H9 (cell line): ENCODE results near the gene ST8SIA2. TPM values are rescaled to one million over a fixed set of nuclear protein-coding genes. Genes with fewer than 3 reads are reported as not detected.

ENCODE experiments used
- DNase-seq: peaks from one replicate; pipeline ENCODE4 v3.0.0-alpha.2; 2017
- H2AFZ ChIP-seq: one replicate; pipeline ENCODE4 v1.6.1; 2013; ENCODE audit warnings: mild to moderate bottlenecking, low read length, control low read depth, moderate library complexity
- H2AK5ac ChIP-seq: 2 replicates; pipeline ENCODE4 v1.6.1; 2013; ENCODE audit warnings: low read length, control low read depth, mixed read lengths; ENCODE audit not compliant: insufficient read length
- H2BK120ac ChIP-seq: one replicate; pipeline ENCODE4 v1.6.1; 2013; ENCODE audit warnings: low read depth, mild to moderate bottlenecking, low read length, control low read depth, inconsistent platforms; ENCODE audit not compliant: poor library complexity, severe bottlenecking
- H2BK12ac ChIP-seq: 2 replicates; pipeline ENCODE4 v1.6.1; 2013; ENCODE audit warnings: low read length, control low read depth, mixed read lengths, low read depth; ENCODE audit not compliant: insufficient read length
- H2BK15ac ChIP-seq: 2 replicates; pipeline ENCODE4 v1.6.1; 2013; ENCODE audit warnings: low read depth, low read length, control low read depth
- H2BK20ac ChIP-seq: one replicate; pipeline ENCODE4 v1.6.1; 2013; ENCODE audit warnings: low read depth, mild to moderate bottlenecking, low read length, control low read depth, inconsistent platforms; ENCODE audit not compliant: poor library complexity, severe bottlenecking
- H2BK5ac ChIP-seq: 2 replicates; pipeline ENCODE4 v1.6.1; 2013; ENCODE audit warnings: low read length, control low read depth, mixed read lengths; ENCODE audit not compliant: insufficient read length
- H3K14ac ChIP-seq: 2 replicates; pipeline ENCODE4 v1.6.1; 2013; ENCODE audit warnings: low read length, control low read depth; ENCODE audit not compliant: insufficient read depth
- H3K18ac ChIP-seq: 2 replicates; pipeline ENCODE4 v1.6.1; 2013; ENCODE audit warnings: low read depth, mild to moderate bottlenecking, mixed read lengths, low read length, control low read depth; ENCODE audit not compliant: insufficient read length
- H3K23ac ChIP-seq: 2 replicates; pipeline ENCODE4 v1.6.1; 2013; ENCODE audit warnings: low read length, control low read depth, mixed read lengths, low read depth; ENCODE audit not compliant: insufficient read length
- H3K23me2 ChIP-seq: 2 replicates; pipeline ENCODE4 v1.6.1; 2013; ENCODE audit warnings: low read depth, mild to moderate bottlenecking, mixed read lengths, low read length, control low read depth; ENCODE audit not compliant: insufficient read length, poor library complexity, severe bottlenecking
- H3K27ac ChIP-seq: 2 replicates; pipeline ENCODE4 v1.5.1; 2013; ENCODE audit warnings: low read length, control low read depth, mixed read lengths, low read depth; ENCODE audit not compliant: insufficient read length
- H3K27me3 ChIP-seq: 2 replicates; pipeline ENCODE4 v1.6.1; 2013; ENCODE audit warnings: low read length, control low read depth, inconsistent platforms; ENCODE audit not compliant: insufficient read depth
- H3K4ac ChIP-seq: 2 replicates; pipeline ENCODE4 v1.6.1; 2013; ENCODE audit warnings: low read depth, mild to moderate bottlenecking, control low read depth, inconsistent platforms, low read length, moderate library complexity
- H3K4me1 ChIP-seq: 2 replicates; pipeline ENCODE4 v1.6.1; 2013; ENCODE audit warnings: low read length, control low read depth, inconsistent platforms; ENCODE audit not compliant: insufficient read depth
- H3K4me2 ChIP-seq: 2 replicates; pipeline ENCODE4 v1.6.1; 2013; ENCODE audit warnings: low read length, control low read depth, mixed read lengths; ENCODE audit not compliant: insufficient read length, insufficient read depth
- H3K56ac ChIP-seq: 2 replicates; pipeline ENCODE4 v1.6.1; 2013; ENCODE audit warnings: low read depth, mild to moderate bottlenecking, mixed read lengths, low read length, control low read depth; ENCODE audit not compliant: insufficient read length
- H3K79me1 ChIP-seq: 2 replicates; pipeline ENCODE4 v1.6.1; 2013; ENCODE audit warnings: low read depth, mild to moderate bottlenecking, moderate library complexity, low read length, control low read depth, inconsistent platforms; ENCODE audit not compliant: insufficient read depth, poor library complexity, severe bottlenecking
- H3K79me2 ChIP-seq: 2 replicates; pipeline ENCODE4 v1.6.1; 2013; ENCODE audit warnings: low read length, control low read depth, inconsistent platforms; ENCODE audit not compliant: insufficient read depth
- H3K9ac ChIP-seq: 2 replicates; pipeline ENCODE4 v1.6.1; 2013; ENCODE audit warnings: low read length, control low read depth, mixed read lengths; ENCODE audit not compliant: insufficient read length; ENCODE audit errors: extremely low read depth
- H3K9me3 ChIP-seq: one replicate; pipeline ENCODE4 v1.6.1; 2013; ENCODE audit warnings: low read depth, low read length, inconsistent platforms; ENCODE audit not compliant: control insufficient read depth
- H3T11ph ChIP-seq: one replicate; pipeline ENCODE4 v1.6.1; 2013; ENCODE audit warnings: mild to moderate bottlenecking, low read length, control low read depth, inconsistent platforms
- H4K20me1 ChIP-seq: one replicate; pipeline ENCODE4 v1.6.1; 2013; ENCODE audit not compliant: control insufficient read depth, insufficient read length, insufficient read depth
- H4K5ac ChIP-seq: 2 replicates; pipeline ENCODE4 v1.6.1; 2013; ENCODE audit warnings: low read depth, mild to moderate bottlenecking, mixed read lengths, low read length, control low read depth; ENCODE audit not compliant: insufficient read length
- H4K8ac ChIP-seq: replicated peaks from 2 replicates; pipeline ENCODE4 v1.6.1; 2013; ENCODE audit warnings: low read length, control low read depth, mixed read lengths, low read depth; ENCODE audit not compliant: insufficient read length
- H4K91ac ChIP-seq: 2 replicates; pipeline ENCODE4 v1.6.1; 2013; ENCODE audit warnings: low read depth, mild to moderate bottlenecking, moderate library complexity, mixed read lengths, low read length, control low read depth; ENCODE audit not compliant: insufficient read length
- H3K27ac Mint-ChIP-seq, 3 experiments: 2 replicates in 2 of 3; 3 replicates in 1 of 3; pipeline ENCODE4 v1.8.0; 2020 to 2021; ENCODE audit warnings: mixed read lengths in 3 of 3, mild to moderate bottlenecking in 1 of 3, moderate library complexity in 1 of 3
- H3K27me3 Mint-ChIP-seq: 2 replicates; pipeline ENCODE4 v1.8.0; 2021; ENCODE audit warnings: low read depth, mild to moderate bottlenecking, moderate library complexity, mixed read lengths
- H3K36me3 Mint-ChIP-seq, 3 experiments: 2 replicates in 2 of 3; 3 replicates in 1 of 3; pipeline ENCODE4 v1.8.0; 2020 to 2021; ENCODE audit warnings: low read depth in 3 of 3, mixed read lengths in 3 of 3; ENCODE audit not compliant: insufficient read depth in 1 of 3
- H3K4me1 Mint-ChIP-seq, 2 experiments: 2 replicates each; pipeline ENCODE4 v1.8.0; 2020; ENCODE audit warnings: mixed read lengths in 2 of 2
- H3K4me3 Mint-ChIP-seq, 2 experiments: 2 replicates in 1 of 2; 3 replicates in 1 of 2; pipeline ENCODE4 v1.8.0; 2020 to 2021; ENCODE audit warnings: mild to moderate bottlenecking in 2 of 2, mixed read lengths in 2 of 2, moderate library complexity in 1 of 2
- H3K9me3 Mint-ChIP-seq, 2 experiments: 2 replicates in 1 of 2; 3 replicates in 1 of 2; pipeline ENCODE4 v1.8.0; 2020; ENCODE audit warnings: mild to moderate bottlenecking in 2 of 2, mixed read lengths in 2 of 2, moderate library complexity in 1 of 2
- CTCF ChIP-seq: fragments of 200-600 bp; sonication (generic); conservative IDR thresholded peaks from 3 replicates; pipeline ENCODE4 v1.8.0; 2021; ENCODE audit warnings: antibody characterized with exemption, mild to moderate bottlenecking
- WGBS: extraction: QIAGEN DNeasy Blood & Tissue Kit; methylation state at CpG from one replicate; pipeline ENCODE4 v1.1.7; 2013; ENCODE audit warnings: missing lambda C conversion rate, low lambda C conversion rate, mixed read lengths; ENCODE audit not compliant: insufficient read length; ENCODE audit errors: extremely low coverage; 5-methylcytosine and 5-hydroxymethylcytosine counted together
- total RNA-seq: library from RNA; stranded (reverse); gene quantifications from 2 replicates; pipeline ENCODE4 v1.2.1, GENCODE V29; 2021

The ST8SIA2 gene
- total RNA-seq, 1 experiment from 2014 or later: 1.8 TPM

- no peaks in the 10 kb centered on the region for H3K23me2 ChIP-seq
- no peak overlapping the region for H3K14ac ChIP-seq
- no peaks in the 10 kb centered on the region for H3K27me3 ChIP-seq
- H3K23ac ChIP-seq: no peak overlapping the region
- no peak overlapping the region for H4K91ac ChIP-seq
- H3K4me2 ChIP-seq: no peak overlapping the region
- H3K4me1 ChIP-seq: no peaks in the 10 kb centered on the region; the same call in 1 of the 2 replicates
- DNase-seq: peak; percentile 26
- H3K79me1 ChIP-seq: no peaks in the 10 kb centered on the region
- H3K4me1 Mint-ChIP-seq: peaks cover 7 to 8% of the 10 kb centered on the region in 2 experiments; a peak in 3 of 4 replicates
- no peak overlapping the region for H3K56ac ChIP-seq
- no peak overlapping the region for H3K18ac ChIP-seq
- no peak overlapping the region for H4K5ac ChIP-seq
- no peak overlapping the region for H3K9ac ChIP-seq
- peaks cover 4% of the 10 kb centered on the region for H3K27me3 Mint-ChIP-seq
- TF ChIP-seq CTCF: no peak
- no peak overlapping the region for H2BK12ac ChIP-seq
- no peaks in the 10 kb centered on the region for H3K79me2 ChIP-seq
- no peak overlapping the region for H2BK5ac ChIP-seq
- no CpG with 5 or more reads among the region's 11 CpGs for WGBS
- no peak overlapping the region for H2BK15ac ChIP-seq
- no peak overlapping the region for H2BK120ac ChIP-seq
- no peak overlapping the region for H2AFZ ChIP-seq
- no peaks in the 10 kb centered on the region for H4K20me1 ChIP-seq
- H3T11ph ChIP-seq: no peak overlapping the region
- H3K9me3 Mint-ChIP-seq: no peaks in the 10 kb centered on the region
- no peak overlapping the region for H2BK20ac ChIP-seq
- no peak overlapping the region for H3K27ac ChIP-seq
- no peak overlapping the region for H4K8ac ChIP-seq
- H2AK5ac ChIP-seq: no peak overlapping the region
- no peaks in the 10 kb centered on the region for H3K9me3 ChIP-seq
- H3K27ac Mint-ChIP-seq: no peak overlapping the region
- H3K36me3 Mint-ChIP-seq: no peaks in the 10 kb centered on the region
- no peak overlapping the region for H3K4ac ChIP-seq
- no peak overlapping the region for H3K4me3 Mint-ChIP-seq
Measured at GRCh38 chr15:92467245-92467644, 73.6 kb downstream of the ST8SIA2 start.
